LNCaP clone FGC (cell line): ENCODE data around the gene TRIM17.

ENCODE experiments used
- DNase-seq: peaks from one replicate; pipeline ENCODE4 v3.0.0-alpha.2; 2011; ENCODE audit warnings: low read depth
- H3K4me3 ChIP-seq: 2 replicates; pipeline ENCODE4 v1.5.1; 2011; ENCODE audit warnings: mild to moderate bottlenecking, low read depth, low read length, control low read depth
- TF ChIP-seq, protein P1 (sequence below): IDR thresholded peaks from 2 replicates; pipeline ENCODE4 v1.5.1; 2012; ENCODE audit warnings: mild to moderate bottlenecking; ENCODE audit not compliant: control insufficient read depth, insufficient read depth; ENCODE audit errors: extremely low read depth

TRIM17 gene

DNA sequence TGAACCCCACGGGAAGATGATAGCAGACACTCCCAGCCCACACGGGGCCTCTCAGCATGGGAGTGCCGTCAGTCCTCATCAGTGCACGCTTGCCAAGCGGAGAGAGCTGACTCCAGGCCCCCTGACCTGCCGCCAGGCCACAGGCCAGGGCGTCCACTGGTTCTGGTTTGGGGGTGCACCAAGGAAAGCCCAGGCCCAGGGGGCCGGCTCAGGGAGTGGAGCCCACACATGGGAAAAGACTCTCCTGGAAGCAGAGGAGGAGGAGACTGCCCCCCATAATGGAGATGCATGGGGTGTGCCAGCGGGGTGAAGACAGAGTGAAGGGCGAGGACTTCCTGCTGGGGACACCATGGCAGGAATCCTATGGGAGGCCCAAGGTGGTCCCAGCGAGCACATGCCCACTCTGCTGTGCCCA lies 16.4 kb downstream of the TRIM17 start:
- DNase-seq = no peak
- TF ChIP-seq, protein P1, sequence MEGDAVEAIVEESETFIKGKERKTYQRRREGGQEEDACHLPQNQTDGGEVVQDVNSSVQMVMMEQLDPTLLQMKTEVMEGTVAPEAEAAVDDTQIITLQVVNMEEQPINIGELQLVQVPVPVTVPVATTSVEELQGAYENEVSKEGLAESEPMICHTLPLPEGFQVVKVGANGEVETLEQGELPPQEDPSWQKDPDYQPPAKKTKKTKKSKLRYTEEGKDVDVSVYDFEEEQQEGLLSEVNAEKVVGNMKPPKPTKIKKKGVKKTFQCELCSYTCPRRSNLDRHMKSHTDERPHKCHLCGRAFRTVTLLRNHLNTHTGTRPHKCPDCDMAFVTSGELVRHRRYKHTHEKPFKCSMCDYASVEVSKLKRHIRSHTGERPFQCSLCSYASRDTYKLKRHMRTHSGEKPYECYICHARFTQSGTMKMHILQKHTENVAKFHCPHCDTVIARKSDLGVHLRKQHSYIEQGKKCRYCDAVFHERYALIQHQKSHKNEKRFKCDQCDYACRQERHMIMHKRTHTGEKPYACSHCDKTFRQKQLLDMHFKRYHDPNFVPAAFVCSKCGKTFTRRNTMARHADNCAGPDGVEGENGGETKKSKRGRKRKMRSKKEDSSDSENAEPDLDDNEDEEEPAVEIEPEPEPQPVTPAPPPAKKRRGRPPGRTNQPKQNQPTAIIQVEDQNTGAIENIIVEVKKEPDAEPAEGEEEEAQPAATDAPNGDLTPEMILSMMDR = no peak
- no peak overlapping the region for H3K4me3 ChIP-seq

DNA sequence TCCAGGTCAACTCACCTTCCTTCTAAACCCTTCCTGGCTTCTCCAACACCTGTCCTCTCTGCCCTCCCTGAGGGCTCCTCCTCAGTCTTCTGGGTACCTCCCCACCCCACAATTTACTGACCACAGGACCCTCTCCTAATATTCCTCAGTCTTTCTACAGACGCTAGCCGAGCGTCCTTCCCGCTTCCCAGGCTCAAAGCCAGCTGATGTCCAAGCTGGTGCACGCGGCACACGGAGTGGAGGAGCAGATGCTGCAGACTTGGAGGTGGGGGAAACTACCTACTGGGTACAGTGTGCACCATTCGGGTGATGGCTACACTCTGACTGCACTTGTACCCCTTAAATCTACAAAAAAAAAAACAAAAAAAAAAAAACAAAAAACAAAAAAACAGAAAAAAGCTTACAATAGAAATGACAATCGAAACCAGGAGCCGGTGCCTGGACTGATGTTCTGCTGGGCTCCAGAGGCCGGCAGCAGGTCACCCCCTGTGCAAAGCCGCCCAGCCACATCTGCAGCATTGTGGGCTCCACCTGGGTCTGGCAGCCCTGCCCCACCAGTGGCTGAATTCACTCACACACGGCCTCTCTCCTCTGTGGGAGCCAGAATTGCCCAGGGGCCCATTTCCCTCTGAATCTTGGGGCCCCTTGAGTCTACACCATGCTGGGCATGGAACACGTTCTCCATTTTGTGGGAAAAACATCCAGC lies 17.0 kb downstream of the TRIM17 start:
- no peak overlapping the region for H3K4me3 ChIP-seq
- TF ChIP-seq, protein P1 = no peak
- DNase-seq = no peak

DNA sequence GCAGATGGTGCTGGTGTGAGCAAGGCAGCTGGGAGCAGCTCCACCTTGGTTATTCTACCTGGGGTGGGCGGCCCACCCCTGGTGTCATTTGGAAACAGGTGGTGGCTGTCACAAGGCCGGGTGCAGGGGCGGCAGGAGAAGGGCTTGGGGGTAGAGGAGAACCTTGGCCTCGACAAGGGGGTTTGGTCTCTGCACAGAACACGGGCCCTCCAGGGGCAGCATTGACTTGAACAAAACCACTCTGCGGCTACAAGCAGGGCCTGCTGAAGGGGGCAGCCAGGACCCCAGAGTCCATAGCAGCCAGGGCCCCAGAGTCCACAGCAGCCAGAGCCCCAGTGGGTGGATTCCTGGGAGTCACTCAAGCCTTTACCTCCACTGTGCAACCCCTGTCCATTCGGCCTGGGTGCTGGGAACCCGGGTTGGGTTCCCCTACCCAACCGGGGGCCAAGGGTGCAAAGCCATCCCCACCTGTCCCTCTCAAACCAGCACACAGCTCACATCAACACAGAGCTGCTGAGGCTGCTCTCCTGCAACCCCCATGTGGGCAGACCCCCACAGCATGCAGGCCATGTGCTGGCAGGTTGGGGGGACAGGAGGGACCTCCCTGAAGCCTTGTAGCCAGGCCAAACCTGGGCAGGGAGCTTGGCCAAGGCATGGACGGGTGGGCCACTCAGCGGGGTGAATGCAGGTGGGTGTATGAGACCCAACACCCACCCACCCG lies 17.8 kb downstream of the TRIM17 start:
- DNase-seq = no peak
- TF ChIP-seq, protein P1 = no peak
- no peak overlapping the region for H3K4me3 ChIP-seq

DNA sequence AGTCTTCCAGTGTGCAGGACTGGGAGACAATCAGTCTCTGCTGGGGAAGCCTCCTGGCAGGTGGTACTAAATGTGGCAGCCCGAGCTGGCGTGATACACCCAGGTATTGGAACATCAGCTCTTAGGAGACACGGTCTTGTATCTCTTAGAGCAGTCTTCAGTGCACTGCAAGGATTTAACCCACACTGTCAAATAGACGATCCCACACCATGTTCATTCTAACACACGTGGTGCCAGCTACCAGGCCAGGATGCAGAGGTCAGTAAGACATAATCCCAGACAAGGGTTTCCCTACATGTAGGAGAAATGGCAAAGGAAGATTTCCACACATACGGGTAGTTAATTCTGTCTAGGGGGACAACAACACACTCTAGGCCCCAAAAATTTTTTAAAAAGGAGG lies 18.7 kb downstream of the TRIM17 start:
- TF ChIP-seq, protein P1 = no peak
- H3K4me3 ChIP-seq = no peak overlapping the region

DNA sequence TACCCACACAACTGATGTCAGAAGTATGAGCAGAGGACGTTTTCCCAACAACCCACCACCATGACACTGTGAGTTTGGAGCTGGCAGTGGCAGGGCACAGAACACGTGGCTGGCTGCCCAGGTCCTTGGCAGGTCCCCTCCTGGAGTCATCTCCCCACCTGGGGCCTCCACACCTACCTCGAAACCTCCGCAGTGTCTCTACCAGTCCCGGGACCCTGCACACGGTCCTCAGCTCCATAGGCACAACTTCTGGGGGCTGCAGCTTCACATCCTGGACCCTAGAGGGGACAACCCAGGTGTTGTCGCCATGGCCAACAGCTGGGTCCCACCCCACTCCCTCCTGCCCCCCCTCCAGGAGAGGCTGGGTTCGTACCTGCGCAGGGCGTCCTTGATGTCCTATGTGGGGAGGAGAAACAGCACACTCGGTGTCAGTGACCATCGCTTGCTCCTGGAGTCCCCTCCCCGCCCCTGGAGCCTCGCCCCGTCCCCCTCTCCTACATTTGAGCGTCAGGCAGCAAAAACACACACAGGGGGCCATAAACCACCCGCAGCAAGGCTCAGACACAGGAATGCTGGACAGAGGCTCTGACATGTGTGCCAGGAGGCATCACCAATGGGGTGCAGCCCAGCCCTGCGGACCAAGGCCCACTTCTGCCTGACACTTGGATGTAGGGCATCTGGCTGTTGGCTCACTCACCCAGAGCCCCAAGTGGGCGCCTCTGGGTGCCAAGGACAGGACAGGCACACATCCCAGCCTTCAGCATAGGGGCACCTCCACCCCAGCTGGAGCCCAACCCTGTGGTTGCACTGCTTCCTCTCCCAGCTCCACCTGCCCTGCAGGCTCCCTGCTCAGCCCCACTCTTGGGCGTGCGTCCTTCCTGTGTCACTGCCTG lies 19.6 kb downstream of the TRIM17 start:
- H3K4me3 ChIP-seq = no peak overlapping the region
- DNase-seq = no peak
- TF ChIP-seq, protein P1 = no peak

More for the DNA sequence above, 18.7 kb downstream of the TRIM17 start:
- no peak for DNase-seq

DNA sequence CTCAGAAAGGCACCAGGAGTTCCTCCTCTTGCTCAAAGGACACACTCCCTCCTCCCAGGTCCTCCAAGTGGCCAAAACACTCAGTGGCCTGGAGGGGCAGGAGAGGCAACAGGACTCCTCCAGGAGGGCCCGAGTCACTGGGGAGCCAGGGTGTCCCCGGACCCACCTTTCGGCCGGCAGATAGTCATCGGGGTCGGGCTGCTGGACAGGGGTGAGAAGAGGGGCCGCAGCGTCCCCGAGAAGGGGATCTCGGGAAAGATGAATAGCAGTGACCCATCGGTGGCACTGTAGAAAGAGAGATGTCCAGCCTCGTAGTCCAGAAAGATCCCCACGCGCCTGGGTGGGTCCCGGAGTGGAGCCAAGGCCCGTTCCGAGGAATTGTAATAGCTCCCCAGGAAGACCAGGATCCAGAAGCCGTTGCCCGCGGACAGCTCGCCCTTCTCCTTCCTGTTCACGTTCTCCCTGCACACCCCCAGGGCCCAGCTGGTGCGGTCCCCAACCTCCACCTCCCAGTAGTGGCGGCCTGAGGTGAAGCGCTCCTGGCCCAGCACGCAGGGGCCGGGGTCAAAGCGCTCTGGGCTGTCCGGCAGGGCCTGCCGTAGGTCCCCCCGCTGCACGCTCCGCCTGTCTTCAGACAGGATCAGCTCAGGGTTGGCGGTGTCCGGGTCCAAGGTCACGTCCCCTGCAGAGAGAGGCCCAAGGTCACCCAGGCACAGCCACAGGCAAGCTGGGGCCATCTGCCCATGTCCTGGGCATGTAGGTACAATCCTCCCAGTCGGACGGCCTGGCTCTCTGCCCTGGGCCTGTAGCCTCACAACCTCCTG lies 21.9 kb downstream of the TRIM17 start:
- no peak overlapping the region for H3K4me3 ChIP-seq
- TF ChIP-seq, protein P1 = no peak
- no peak for DNase-seq
